ENCODE measurements around the gene TSPAN9.

TSPAN9 gene

DNA sequence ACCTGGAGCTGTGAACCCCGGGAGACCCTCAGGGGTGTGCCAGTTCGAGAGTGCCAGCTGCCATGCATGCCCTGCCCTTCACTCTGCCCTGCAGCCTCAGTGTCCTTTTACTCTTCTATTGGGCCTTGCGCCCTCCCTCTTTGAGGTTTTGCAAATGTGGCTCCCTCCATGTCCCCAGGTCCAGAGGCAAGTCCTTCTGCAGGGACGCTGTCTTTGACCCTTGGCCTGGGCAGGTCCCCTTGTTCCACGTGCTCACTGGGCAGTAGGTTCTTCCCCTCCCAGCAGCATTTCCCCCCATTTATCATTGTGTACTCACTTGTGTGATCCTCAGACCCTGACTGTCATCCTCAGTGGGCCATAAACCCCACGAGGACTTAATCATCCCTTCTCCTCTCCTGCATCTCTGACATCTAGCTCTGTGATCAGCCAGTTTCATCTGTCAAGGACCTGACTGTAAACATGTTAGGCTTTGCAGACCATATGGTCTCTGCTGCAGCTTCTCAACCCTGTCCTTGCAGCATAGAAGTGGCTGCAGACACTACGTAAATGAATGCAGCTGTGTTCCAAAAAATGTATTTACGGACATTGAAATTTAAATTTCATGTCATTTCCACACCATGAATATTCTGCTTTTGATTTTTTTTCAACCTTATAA lies 36.6 kb downstream of the TSPAN9 start:
- TF ChIP-seq, protein P1, sequence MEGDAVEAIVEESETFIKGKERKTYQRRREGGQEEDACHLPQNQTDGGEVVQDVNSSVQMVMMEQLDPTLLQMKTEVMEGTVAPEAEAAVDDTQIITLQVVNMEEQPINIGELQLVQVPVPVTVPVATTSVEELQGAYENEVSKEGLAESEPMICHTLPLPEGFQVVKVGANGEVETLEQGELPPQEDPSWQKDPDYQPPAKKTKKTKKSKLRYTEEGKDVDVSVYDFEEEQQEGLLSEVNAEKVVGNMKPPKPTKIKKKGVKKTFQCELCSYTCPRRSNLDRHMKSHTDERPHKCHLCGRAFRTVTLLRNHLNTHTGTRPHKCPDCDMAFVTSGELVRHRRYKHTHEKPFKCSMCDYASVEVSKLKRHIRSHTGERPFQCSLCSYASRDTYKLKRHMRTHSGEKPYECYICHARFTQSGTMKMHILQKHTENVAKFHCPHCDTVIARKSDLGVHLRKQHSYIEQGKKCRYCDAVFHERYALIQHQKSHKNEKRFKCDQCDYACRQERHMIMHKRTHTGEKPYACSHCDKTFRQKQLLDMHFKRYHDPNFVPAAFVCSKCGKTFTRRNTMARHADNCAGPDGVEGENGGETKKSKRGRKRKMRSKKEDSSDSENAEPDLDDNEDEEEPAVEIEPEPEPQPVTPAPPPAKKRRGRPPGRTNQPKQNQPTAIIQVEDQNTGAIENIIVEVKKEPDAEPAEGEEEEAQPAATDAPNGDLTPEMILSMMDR (IDR thresholded peaks at IDR 0.05; ENCODE audit: poor library complexity, severe bottlenecking) = no peak
- Histone ChIP-seq H3K27me3 (ENCODE audit: insufficient read depth, poor library complexity, severe bottlenecking) (no peaks in the 10 kb centered on the region), H3K9me3 (ENCODE audit: severe bottlenecking) (no peaks in the 10 kb centered on the region), H3K4me3 (ENCODE audit: severe bottlenecking) (no peak overlapping the region), H3K36me3 (ENCODE audit: low read depth) (no peaks in the 10 kb centered on the region), H3K4me1 (ENCODE audit: insufficient read depth, poor library complexity, severe bottlenecking) (peaks cover 15% of the 10 kb centered on the region), H3K27ac (ENCODE audit: poor library complexity, severe bottlenecking) (no peak overlapping the region)
- ATAC-seq (ENCODE audit: low read depth) (no peak), DNase-seq (ENCODE audit: low spot score) (no peak)

DNA sequence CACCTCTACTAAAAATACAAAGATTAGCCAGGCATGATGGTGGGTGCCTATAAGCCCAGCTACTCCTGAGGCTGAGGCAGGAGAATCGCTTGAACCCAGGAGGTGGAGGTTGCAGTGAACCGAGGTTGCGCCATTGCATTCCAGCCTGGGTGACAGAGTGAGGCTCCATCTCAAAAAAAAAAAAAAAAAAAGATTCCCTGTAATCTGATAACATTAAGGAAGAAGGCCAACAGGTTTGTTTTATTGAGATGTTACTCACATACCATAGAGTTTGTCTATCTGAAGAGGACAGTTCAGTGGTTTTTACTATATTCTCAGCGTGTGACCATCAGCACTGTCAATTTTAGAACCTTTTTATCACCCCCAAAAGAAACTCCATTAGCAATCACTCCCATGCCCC lies 37.5 kb downstream of the TSPAN9 start:
- DNase-seq (ENCODE audit: low spot score) (no peak), ATAC-seq (ENCODE audit: low read depth) (no peak)
- no peak overlapping the region for H3K27ac ChIP-seq (ENCODE audit: poor library complexity, severe bottlenecking)
- H3K36me3 ChIP-seq (ENCODE audit: low read depth) = no peaks in the 10 kb centered on the region
- H3K4me3 ChIP-seq (ENCODE audit: severe bottlenecking) = no peak overlapping the region
- H3K4me1 ChIP-seq (ENCODE audit: insufficient read depth, poor library complexity, severe bottlenecking) = peaks cover 18% of the 10 kb centered on the region
- H3K9me3 ChIP-seq (ENCODE audit: severe bottlenecking) = no peaks in the 10 kb centered on the region
- TF ChIP-seq, protein P1 (IDR thresholded peaks at IDR 0.05; ENCODE audit: poor library complexity, severe bottlenecking) = no peak
- no peaks in the 10 kb centered on the region for H3K27me3 ChIP-seq (ENCODE audit: insufficient read depth, poor library complexity, severe bottlenecking)

DNA sequence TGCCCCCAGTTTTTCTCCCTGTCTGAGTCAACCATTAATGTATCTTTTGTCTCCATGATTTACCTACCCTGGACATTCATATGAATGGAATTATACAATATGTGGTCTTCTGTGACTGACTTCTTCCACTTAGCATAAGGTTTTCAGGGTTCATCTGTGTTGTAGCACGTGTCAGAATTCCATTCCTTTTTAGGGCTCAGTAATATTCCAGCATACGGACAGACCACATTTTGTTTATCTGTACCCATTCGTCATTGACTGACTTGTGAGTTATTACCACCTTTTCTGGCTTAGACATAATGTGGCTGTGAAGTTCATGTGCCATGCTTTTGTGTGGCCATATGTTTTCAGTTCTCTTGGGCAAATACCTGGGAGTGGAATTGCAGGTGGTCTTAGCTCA lies 37.9 kb downstream of the TSPAN9 start:
- Histone ChIP-seq H3K4me3 (ENCODE audit: severe bottlenecking) (no peak overlapping the region), H3K36me3 (ENCODE audit: low read depth) (no peaks in the 10 kb centered on the region), H3K4me1 (ENCODE audit: insufficient read depth, poor library complexity, severe bottlenecking) (peaks cover 22% of the 10 kb centered on the region), H3K27me3 (ENCODE audit: insufficient read depth, poor library complexity, severe bottlenecking) (no peaks in the 10 kb centered on the region), H3K27ac (ENCODE audit: poor library complexity, severe bottlenecking) (no peak overlapping the region), H3K9me3 (ENCODE audit: severe bottlenecking) (no peaks in the 10 kb centered on the region)
- TF ChIP-seq, protein P1 (IDR thresholded peaks at IDR 0.05; ENCODE audit: poor library complexity, severe bottlenecking) = no peak
- ATAC-seq (ENCODE audit: low read depth) = no peak
- no peak for DNase-seq (ENCODE audit: low spot score)

DNA sequence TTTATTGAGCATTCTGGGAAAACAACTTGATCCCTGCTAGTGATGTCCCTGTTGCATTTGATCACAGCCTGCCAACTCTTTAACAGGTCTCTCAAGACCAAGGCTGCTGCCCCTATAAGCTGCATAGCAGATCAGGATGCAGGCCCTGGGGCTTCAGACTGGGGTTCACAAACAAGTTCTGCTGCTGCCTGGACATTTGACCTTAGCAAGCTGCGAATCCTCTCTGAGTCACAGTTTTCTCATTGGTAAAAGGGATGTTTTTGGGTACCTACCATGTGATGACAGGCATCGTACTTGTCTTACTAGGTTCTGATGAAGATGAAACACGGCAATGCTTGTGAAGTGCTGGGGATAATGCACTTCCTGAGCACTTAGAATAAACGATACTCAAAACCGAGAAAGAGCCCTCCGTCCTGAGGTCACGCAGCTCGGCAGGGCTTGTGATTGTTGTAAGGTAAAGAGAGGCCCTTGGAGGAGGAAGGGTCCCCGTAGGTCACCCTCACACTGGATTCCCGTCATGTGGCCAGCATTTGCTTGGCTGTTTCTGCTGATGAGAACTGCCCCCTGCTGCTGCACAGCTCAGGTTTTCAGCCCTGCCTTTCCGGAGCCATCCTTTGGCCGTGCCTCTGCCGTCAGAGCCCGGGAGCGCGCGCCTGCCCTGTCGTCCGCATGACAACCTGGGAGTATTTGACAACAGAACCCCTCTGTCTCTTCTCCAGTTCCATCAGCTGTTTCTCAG lies 39.1 kb downstream of the TSPAN9 start:
- H3K27ac ChIP-seq (ENCODE audit: poor library complexity, severe bottlenecking) = peak overlapping the region; percentile 53

More for the DNA sequence above, 39.1 kb downstream of the TSPAN9 start:
- Histone ChIP-seq H3K4me1 (ENCODE audit: insufficient read depth, poor library complexity, severe bottlenecking) (peaks cover 25% of the 10 kb centered on the region), H3K36me3 (ENCODE audit: low read depth) (no peaks in the 10 kb centered on the region), H3K27me3 (ENCODE audit: insufficient read depth, poor library complexity, severe bottlenecking) (no peaks in the 10 kb centered on the region), H3K9me3 (ENCODE audit: severe bottlenecking) (no peaks in the 10 kb centered on the region), H3K4me3 (ENCODE audit: severe bottlenecking) (no peak overlapping the region)
- no peak for DNase-seq (ENCODE audit: low spot score)
- TF ChIP-seq, protein P1 (IDR thresholded peaks at IDR 0.05; ENCODE audit: poor library complexity, severe bottlenecking) = no peak
- no peak for ATAC-seq (ENCODE audit: low read depth)
